MM.1S (cell line): Measurements from ENCODE around the gene NAA25.

Source experiments
- CTCF ChIP-seq: fragments of 300-600 bp; sonication (generic); IDR thresholded peaks from 2 replicates; pipeline ENCODE4 v1.5.1; 2016; ENCODE audit warnings: antibody characterized with exemption, low read length, mixed read lengths
- EZH2 ChIP-seq: fragments of 300-600 bp; sonication (generic); optimal IDR thresholded peaks from 2 replicates; pipeline ENCODE3; 2017; ENCODE audit warnings: low read depth, mild to moderate bottlenecking, antibody characterized with exemption, low read length, mixed read lengths

GRCh38 chr12:112112409-112113133 lies 4.0 kb upstream of the NAA25 start:
- TF ChIP-seq CTCF (no peak), EZH2 (no peak)
